ENCODE results near the gene GALR3.

The GALR3 gene

GRCh38 chr22:37778370-37779009, 44.7 kb upstream of the GALR3 start:
- no peak for TF ChIP-seq CTCF (IDR thresholded peaks at IDR 0.05; ENCODE audit: control insufficient read depth, insufficient read depth, low read depth, low read length, missing control alignments)
- no peak for DNase-seq (ENCODE audit: low read depth)
- no peak overlapping the region for H3K4me3 ChIP-seq (ENCODE audit: control insufficient read depth, low read depth, low read length)

- no peak for DNase-seq (ENCODE audit: low read depth)
- H3K4me3 ChIP-seq (ENCODE audit: control insufficient read depth, low read depth, low read length): no peak overlapping the region
- peak; percentile 50 for TF ChIP-seq CTCF (IDR thresholded peaks at IDR 0.05; ENCODE audit: control insufficient read depth, insufficient read depth, low read depth, low read length, missing control alignments)
These were observed 41.6 kb upstream of the GALR3 start for GRCh38 chr22:37781434-37782059.

- H3K4me3 ChIP-seq (ENCODE audit: control insufficient read depth, low read depth, low read length): no peak overlapping the region
- no peak for TF ChIP-seq CTCF (IDR thresholded peaks at IDR 0.05; ENCODE audit: control insufficient read depth, insufficient read depth, low read depth, low read length, missing control alignments)
- DNase-seq (ENCODE audit: low read depth): no peak
These were observed 40.6 kb upstream of the GALR3 start for GRCh38 chr22:37782340-37783168.

- DNase-seq (ENCODE audit: low read depth): no peak
- no peak for TF ChIP-seq CTCF (IDR thresholded peaks at IDR 0.05; ENCODE audit: control insufficient read depth, insufficient read depth, low read depth, low read length, missing control alignments)
- H3K4me3 ChIP-seq (ENCODE audit: control insufficient read depth, low read depth, low read length): no peak overlapping the region
These were observed 38.2 kb upstream of the GALR3 start for GRCh38 chr22:37784829-37785495.

GRCh38 chr22:37790234-37790633, 32.9 kb upstream of the GALR3 start:
- no peak for DNase-seq (ENCODE audit: low read depth)
- no peak overlapping the region for H3K4me3 ChIP-seq (ENCODE audit: control insufficient read depth, low read depth, low read length)
- TF ChIP-seq CTCF (IDR thresholded peaks at IDR 0.05; ENCODE audit: control insufficient read depth, insufficient read depth, low read depth, low read length, missing control alignments): no peak

GRCh38 chr22:37792494-37792893, 30.7 kb upstream of the GALR3 start:
- TF ChIP-seq CTCF (IDR thresholded peaks at IDR 0.05; ENCODE audit: control insufficient read depth, insufficient read depth, low read depth, low read length, missing control alignments): no peak
- no peak for DNase-seq (ENCODE audit: low read depth)

More at GRCh38 chr22:37792494-37792893, 30.7 kb upstream of the GALR3 start:
- H3K4me3 ChIP-seq (ENCODE audit: control insufficient read depth, low read depth, low read length): no peak overlapping the region
